ENCODE measurements around the gene HPD. TPM values are rescaled to one million over a fixed set of nuclear protein-coding genes. Genes with fewer than 3 reads are reported as not detected.

Gene HPD
- polyA plus RNA-seq, 3 donors from 2014 or later, result not detected

DNA sequence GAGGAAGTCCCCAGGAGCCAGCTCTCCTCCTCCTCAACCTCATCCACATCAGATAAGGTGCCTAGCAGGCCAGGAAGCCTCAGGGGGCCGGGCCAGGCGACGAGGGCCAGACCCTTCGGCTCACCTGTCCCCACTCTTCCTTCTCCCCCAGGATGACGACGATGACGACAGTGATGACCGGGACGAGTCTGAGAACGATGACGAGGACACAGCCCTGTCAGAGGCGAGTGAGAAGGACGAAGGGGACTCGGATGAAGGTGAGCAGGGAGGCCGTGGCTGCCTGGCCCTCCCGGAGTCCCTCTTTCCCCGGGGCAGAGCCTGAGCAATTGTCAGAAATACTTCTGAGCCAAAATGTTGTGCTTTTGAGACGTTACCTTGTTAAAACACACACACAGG, 41.0 kb downstream of the HPD start:
- no peak overlapping the region for H3K27ac Mint-ChIP-seq
- H3K9me3 Mint-ChIP-seq, result no peaks in the 10 kb centered on the region
- H3K27me3 Mint-ChIP-seq (ENCODE audit: low read depth in 3 of 3), result peaks cover 0 to 2% (median 0%) of the 10 kb centered on the region in 3 donors
- H3K36me3 Mint-ChIP-seq, result peaks cover 5 to 30% (median 6%) of the 10 kb centered on the region in 3 donors
- DNase-seq, result no peak
- no peak overlapping the region for H3K4me3 Mint-ChIP-seq
- peaks cover 12 to 13% of the 10 kb centered on the region in 2 donors for H3K4me1 Mint-ChIP-seq

DNA sequence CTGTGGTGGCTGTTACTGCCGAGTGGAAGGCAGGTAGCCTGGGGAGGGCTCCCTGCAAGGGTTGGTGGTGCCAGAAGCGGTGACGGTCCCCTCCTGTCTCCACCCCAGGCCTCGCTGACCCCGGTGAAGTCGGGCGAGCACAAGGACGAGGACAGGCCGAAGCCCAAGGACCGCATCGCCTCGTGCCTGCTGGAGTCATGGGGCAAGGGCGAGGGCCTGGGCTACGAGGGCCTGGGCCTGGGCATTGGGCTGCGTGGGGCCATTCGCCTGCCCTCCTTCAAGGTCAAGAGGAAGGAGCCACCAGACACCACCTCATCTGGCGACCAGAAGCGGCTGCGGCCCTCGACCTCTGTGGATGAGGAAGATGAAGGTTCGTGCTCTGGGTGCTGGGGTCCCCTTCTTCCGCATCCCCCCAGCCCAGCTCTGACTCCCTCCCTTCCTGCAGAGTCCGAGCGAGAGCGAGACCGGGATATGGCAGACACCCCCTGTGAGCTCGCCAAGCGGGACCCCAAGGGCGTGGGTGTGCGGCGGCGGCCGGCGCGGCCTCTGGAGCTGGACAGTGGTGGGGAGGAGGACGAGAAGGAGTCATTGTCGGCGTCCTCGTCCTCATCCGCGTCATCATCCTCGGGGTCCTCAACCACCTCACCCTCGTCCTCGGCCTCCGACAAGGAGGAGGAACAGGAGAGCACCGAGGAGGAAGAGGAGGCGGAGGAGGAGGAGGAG, 41.6 kb downstream of the HPD start:
- H3K27me3 Mint-ChIP-seq (ENCODE audit: low read depth in 3 of 3), result peaks cover 0 to 4% (median 0%) of the 10 kb centered on the region in 3 donors
- no peaks in the 10 kb centered on the region for H3K9me3 Mint-ChIP-seq
- no peak overlapping the region for H3K4me3 Mint-ChIP-seq
- H3K36me3 Mint-ChIP-seq, result peaks cover 5 to 30% (median 6%) of the 10 kb centered on the region in 3 donors
- no peak for DNase-seq
- H3K4me1 Mint-ChIP-seq, result peaks cover 17 to 18% of the 10 kb centered on the region in 2 donors
- no peak overlapping the region for H3K27ac Mint-ChIP-seq

DNA sequence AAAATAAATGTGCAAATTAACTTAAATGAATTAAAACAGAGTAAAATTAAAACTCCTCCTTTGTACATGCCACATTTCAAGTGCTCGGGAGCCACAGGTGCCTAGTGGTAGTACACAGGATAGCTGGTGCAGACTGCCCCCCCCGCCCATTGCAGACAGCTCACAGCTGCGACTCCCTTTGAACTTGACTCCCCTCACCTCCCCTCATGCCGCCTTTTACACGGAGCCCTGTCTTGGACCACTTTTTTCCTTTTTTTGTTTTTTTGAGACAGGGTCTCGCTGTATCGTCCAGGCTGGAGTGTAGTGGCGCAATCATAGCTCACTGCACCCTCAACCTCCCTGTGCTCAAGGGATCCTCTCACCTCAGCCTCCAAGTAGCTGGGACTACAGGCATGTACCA, 43.4 kb downstream of the HPD start:
- no peaks in the 10 kb centered on the region for H3K9me3 Mint-ChIP-seq
- H3K4me1 Mint-ChIP-seq, result peaks cover 29% of the 10 kb centered on the region in 2 donors
- H3K4me3 Mint-ChIP-seq, result no peak overlapping the region
- DNase-seq, result no peak
- peaks cover 0 to 29% (median 6%) of the 10 kb centered on the region in 3 donors for H3K36me3 Mint-ChIP-seq
- peaks cover 0 to 4% (median 0%) of the 10 kb centered on the region in 3 donors for H3K27me3 Mint-ChIP-seq (ENCODE audit: low read depth in 3 of 3)
- H3K27ac Mint-ChIP-seq, result no peak overlapping the region

DNA sequence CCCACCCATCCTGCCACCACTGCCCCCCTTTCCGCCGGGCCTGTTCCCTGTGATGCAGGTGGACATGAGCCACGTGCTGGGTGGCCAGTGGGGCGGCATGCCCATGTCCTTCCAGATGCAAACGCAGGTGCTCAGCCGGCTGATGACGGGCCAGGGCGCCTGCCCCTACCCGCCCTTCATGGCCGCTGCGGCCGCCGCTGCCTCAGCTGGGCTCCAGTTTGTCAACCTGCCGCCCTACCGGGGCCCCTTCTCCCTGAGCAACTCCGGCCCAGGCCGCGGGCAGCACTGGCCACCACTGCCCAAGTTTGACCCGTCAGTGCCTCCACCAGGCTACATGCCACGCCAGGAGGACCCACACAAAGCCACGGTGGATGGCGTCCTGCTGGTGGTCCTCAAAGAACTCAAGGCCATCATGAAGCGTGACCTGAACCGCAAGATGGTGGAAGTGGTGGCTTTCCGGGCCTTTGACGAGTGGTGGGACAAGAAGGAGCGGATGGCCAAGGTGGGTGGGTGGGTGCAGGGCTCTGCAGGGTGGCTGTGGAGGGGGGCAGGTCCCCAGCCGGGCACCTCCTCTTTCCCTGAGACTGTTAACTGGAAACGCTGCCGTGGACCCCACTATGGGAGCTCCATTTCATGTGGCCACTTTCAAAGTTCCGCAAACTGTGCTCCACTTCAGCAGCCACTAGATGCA, 44.1 kb downstream of the HPD start:
- peaks cover 30% of the 10 kb centered on the region in 2 donors for H3K4me1 Mint-ChIP-seq
- no peak for DNase-seq
- peaks cover 1 to 32% (median 6%) of the 10 kb centered on the region in 3 donors for H3K36me3 Mint-ChIP-seq
- H3K4me3 Mint-ChIP-seq, result no peak overlapping the region
- no peaks in the 10 kb centered on the region for H3K9me3 Mint-ChIP-seq
- H3K27ac Mint-ChIP-seq, result no peak overlapping the region
- peaks cover 0 to 4% (median 0%) of the 10 kb centered on the region in 3 donors for H3K27me3 Mint-ChIP-seq (ENCODE audit: low read depth in 3 of 3)

DNA sequence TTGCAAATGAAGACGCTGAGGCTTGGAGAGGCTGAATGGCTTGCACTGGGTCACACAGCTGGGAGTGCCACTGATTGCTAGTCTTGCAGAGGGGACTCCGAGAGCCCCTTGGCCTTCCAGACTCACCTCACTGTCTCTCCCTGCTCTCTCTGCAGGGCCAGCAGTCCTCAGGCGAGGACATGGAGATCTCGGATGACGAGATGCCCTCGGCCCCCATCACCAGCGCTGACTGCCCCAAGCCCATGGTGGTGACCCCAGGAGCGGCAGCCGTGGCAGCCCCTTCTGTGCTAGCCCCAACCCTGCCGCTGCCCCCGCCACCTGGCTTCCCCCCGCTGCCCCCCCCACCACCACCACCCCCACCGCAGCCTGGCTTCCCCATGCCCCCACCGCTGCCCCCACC, 44.7 kb downstream of the HPD start:
- H3K4me3 Mint-ChIP-seq, result no peak overlapping the region
- DNase-seq, result no peak
- peaks cover 0 to 4% (median 0%) of the 10 kb centered on the region in 3 donors for H3K27me3 Mint-ChIP-seq (ENCODE audit: low read depth in 3 of 3)
- peak overlapping the region in 1 of 6 donors; percentile 53 for H3K27ac Mint-ChIP-seq
- no peaks in the 10 kb centered on the region for H3K9me3 Mint-ChIP-seq
- H3K36me3 Mint-ChIP-seq, result peaks cover 7 to 32% (median 12%) of the 10 kb centered on the region in 3 donors
- H3K4me1 Mint-ChIP-seq, result peaks cover 33 to 35% of the 10 kb centered on the region in 2 donors

DNA sequence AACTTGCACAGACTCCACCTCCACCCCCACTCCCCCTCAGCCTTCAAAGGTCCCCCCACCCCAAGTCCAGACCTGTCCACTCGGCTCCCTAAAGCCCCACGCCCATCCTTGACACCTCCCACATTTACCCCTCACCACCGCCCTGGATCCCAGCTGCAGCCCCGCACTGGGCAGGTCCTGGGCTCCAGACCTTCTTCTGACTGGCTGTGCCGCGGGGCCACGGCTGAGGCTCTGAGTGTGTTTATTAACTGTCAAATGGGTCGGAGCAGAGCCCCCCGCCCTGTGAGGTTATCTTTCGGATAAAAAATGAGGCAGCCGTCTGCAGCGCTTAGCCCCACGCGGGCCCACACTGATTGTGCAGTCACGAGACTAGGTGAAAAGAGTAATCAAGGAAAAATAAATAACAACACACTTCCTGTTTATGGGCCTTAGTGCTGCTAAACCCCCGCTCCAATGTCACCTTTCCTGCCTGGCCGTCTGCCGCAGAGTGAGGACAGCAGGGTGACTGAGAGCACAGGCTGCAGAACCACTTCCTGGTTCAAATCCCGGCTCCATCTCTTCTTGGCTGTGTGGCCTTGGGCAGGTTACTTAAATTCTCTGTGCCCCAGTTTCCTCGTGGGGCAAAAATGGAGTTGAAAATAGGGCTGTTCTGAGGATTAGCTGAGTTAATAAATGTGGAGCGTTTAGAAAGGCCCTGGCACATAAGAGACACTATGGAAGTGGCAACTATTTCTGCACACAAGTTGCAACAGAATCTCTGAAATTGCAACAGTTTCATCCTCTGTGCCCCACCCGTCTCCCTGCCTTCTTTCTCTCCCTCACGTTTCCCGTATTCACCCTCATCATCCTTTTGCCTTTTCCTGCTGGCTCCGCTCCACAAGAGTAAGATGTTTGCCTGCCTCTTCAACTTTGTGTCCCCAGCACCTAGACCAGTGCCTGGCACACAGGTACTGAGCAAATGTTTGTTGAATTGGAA, 45.5 kb downstream of the HPD start:
- Mint-ChIP-seq H3K4me3 (peak overlapping the region; percentile 46 to 76 (median 66)), H3K27ac (peak overlapping the region in 2 of 6 donors; percentile 40 to 53), H3K36me3 (peaks cover 7 to 36% (median 12%) of the 10 kb centered on the region in 3 donors), H3K27me3 (ENCODE audit: low read depth in 3 of 3) (peaks cover 0 to 4% (median 0%) of the 10 kb centered on the region in 3 donors), H3K9me3 (no peaks in the 10 kb centered on the region), H3K4me1 (peaks cover 35 to 37% of the 10 kb centered on the region in 2 donors)
- no peak for DNase-seq

DNA sequence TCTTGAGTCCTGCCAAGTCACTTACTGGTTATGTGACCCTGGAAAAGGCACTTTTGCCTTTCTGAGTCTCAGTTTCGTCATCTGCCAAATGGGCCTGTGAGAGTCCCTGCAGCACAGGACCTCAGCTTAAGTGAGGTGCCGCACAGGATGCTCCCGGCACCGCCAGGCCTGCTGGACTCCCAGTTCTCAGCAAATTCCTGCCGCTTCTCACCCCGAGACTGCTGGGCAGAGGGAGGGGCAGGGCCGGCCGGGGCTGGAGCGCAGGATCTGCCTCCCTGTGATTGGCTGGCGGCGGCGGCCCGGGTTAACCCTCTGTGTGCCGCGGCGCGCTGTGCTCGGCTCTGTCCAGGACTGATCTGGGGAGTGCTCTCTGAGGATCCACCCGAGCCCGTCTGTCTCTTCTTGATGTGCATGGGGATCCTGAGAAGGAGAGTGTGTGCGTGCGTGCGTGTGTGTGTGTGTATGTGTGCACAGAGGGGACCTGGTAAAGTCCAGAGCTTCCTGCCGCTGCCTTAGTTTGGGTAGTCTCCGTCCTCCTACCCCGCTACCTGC, 46.3 kb downstream of the HPD start:
- Mint-ChIP-seq H3K4me1 (peaks cover 35 to 40% of the 10 kb centered on the region in 2 donors), H3K36me3 (peaks cover 7 to 30% (median 12%) of the 10 kb centered on the region in 3 donors), H3K9me3 (no peaks in the 10 kb centered on the region), H3K27me3 (ENCODE audit: low read depth in 3 of 3) (peaks cover 0 to 3% (median 0%) of the 10 kb centered on the region in 3 donors), H3K4me3 (peak overlapping the region; percentile 52 to 76 (median 67)), H3K27ac (peak overlapping the region in 3 of 6 donors; percentile 30 to 40 (median 39))
- no peak for DNase-seq

DNA sequence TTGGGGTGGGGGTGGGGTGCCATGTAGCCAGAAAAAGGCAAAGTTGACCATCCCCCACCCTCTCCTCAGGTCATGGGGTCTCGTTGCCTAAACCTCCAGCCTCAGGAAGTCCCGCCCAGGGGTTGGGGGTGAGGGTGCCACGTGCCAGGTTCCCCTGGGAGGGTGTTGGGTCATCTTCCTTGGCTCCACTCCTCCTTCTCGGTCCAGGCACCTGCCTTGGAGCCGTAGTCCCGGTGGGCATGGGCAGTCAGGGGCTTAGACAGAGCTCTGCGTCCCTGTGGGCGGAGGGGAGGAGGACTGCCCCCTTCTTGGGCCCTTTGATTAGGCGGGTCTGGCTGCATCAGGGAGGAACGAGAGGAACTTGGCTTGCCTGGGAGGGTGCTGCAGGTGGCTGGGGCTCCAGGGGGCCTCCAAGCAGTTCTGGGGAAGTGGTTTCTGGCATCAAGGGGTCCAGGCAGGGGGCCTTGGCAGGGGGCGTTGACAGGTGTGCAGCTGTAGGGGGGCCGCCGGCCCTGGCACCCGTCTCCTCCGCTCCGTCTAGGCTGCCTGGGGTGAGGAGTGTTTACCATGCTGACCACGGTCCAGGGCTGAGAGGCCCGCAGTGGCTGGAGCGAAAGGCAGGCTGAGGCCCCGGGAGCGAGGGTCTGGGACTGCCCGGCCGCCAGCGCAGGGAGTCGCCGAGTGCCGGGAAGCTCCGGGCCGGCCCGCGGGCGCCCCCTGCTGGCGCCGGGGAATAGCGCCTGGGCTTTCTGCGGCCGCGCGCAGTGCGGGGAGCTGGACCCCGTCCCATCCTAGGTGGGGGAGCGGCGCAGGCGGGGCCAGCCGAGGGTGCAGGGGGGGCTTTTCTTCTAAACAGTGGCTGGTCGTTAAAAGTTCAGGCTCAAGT, 47.0 kb downstream of the HPD start:
- Mint-ChIP-seq H3K9me3 (no peaks in the 10 kb centered on the region), H3K27me3 (ENCODE audit: low read depth in 3 of 3) (peaks cover 0 to 3% (median 0%) of the 10 kb centered on the region in 3 donors), H3K4me1 (peaks cover 42 to 45% of the 10 kb centered on the region in 2 donors), H3K36me3 (peaks cover 7 to 29% (median 11%) of the 10 kb centered on the region in 3 donors), H3K27ac (peak overlapping the region in 2 of 6 donors; percentile 16 to 49), H3K4me3 (peak overlapping the region; percentile 66 to 76 (median 68))
- peak; percentile 73 to 79 (median 75) for DNase-seq

DNA sequence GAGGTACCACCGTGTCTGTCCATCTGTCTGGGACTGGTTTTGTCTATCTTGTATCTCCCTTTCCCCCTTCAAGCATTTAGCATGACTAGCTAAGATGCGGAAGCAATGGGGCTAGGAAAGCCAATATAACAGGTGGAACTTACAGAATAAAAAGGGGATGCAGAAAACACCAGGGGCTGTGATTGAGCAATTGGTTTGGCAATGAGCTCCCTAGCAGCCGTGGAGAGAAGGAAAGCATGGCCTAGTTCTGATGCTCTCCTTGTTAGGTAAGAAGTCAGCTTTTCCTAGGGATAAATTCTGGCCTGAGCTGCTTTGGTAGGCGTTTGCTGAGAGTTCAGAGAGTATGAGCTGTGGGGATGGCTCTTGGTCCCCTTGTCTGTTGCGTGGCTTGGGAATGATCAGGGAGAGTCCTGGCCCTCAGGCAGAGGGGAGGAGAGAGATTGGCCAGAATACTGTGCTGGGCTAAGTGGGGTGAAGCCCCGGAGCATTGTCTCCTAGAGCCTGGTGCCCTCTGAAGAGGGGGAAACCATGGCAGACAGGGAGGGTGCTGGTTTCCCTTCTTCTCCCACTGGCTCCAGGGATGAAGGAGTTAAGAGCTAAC, 47.7 kb downstream of the HPD start:
- Mint-ChIP-seq H3K4me3 (peak overlapping the region; percentile 62 to 79 (median 71)), H3K36me3 (peaks cover 9 to 27% (median 11%) of the 10 kb centered on the region in 3 donors), H3K27ac (peak overlapping the region in 5 of 6 donors; percentile 13 to 80 (median 40)), H3K4me1 (peaks cover 50 to 53% of the 10 kb centered on the region in 2 donors), H3K27me3 (ENCODE audit: low read depth in 3 of 3) (peaks cover 0 to 3% (median 1%) of the 10 kb centered on the region in 3 donors), H3K9me3 (no peaks in the 10 kb centered on the region)
- no peak for DNase-seq

DNA sequence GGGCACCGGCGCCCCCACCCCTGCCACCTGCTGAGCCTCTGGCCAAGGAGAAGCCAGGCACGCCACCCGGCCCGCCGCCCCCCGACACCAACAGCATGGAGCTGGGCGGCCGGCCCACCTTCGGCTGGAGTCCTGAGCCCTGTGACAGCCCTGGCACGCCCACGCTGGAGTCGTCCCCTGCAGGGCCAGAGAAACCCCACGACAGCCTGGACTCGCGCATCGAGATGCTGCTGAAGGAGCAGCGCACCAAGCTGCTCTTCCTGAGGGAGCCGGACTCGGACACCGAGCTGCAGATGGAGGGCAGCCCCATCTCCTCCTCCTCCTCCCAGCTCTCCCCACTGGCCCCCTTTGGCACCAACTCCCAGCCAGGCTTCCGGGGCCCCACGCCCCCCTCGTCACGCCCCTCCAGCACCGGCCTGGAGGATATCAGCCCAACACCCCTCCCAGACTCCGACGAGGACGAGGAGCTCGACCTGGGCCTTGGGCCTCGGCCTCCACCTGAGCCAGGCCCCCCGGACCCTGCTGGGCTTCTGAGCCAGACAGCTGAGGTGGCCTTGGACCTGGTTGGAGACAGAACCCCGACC, 48.3 kb downstream of the HPD start:
- Mint-ChIP-seq H3K27me3 (ENCODE audit: low read depth in 3 of 3) (peaks cover 2 to 4% (median 3%) of the 10 kb centered on the region in 3 donors), H3K4me3 (no peak overlapping the region), H3K9me3 (no peaks in the 10 kb centered on the region), H3K4me1 (peaks cover 56% of the 10 kb centered on the region in 2 donors), H3K36me3 (peaks cover 9 to 25% (median 11%) of the 10 kb centered on the region in 3 donors), H3K27ac (peak overlapping the region in 1 of 6 donors; percentile 80)
- DNase-seq, result no peak

DNA sequence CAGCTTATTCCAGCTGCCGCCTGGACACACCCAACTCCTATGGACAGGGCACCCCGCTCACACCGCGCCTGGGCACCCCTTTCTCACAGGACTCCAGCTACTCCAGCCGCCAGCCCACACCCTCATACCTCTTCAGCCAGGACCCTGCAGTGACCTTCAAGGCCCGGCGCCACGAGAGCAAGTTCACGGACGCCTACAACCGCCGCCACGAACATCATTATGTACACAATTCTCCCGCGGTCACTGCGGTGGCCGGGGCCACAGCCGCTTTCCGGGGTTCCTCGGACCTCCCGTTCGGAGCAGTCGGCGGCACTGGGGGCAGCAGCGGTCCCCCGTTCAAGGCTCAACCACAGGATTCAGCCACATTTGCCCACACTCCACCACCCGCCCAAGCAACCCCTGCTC, 48.9 kb downstream of the HPD start:
- Mint-ChIP-seq H3K4me1 (peaks cover 57 to 60% of the 10 kb centered on the region in 2 donors), H3K27ac (peak overlapping the region in 1 of 6 donors; percentile 43)

More for the DNA sequence above, 48.9 kb downstream of the HPD start:
- no peaks in the 10 kb centered on the region for H3K9me3 Mint-ChIP-seq
- no peak for DNase-seq
- no peak overlapping the region for H3K4me3 Mint-ChIP-seq
- peaks cover 9 to 22% (median 11%) of the 10 kb centered on the region in 3 donors for H3K36me3 Mint-ChIP-seq
- H3K27me3 Mint-ChIP-seq (ENCODE audit: low read depth in 3 of 3), result peaks cover 3 to 6% (median 3%) of the 10 kb centered on the region in 3 donors
